GM12878 (cell line): Measurements from ENCODE around the gene DPY19L3. TPM values are rescaled to one million over a fixed set of nuclear protein-coding genes. Genes with fewer than 3 reads are reported as not detected.

Experiments used
- ATAC-seq: fragments of 200-7000 bp; cut with Tn5 transposase; 3 replicates; pipeline ENCODE4 v1.9.1; 2020; ENCODE audit warnings: mild to moderate bottlenecking, moderate library complexity
- BruUV-seq: library from RNA; stranded (reverse); fragments of 400-500 nt; replicated peaks from 2 replicates; lab custom pipeline; 2021; lab: Mats Ljungman, UMichigan
- CTCF ChIA-PET: fragments of 300-600 bp; sonication (Branson Sonifier 250); formaldehyde crosslinking; extraction: SDS; loops from one replicate; lab custom pipeline; 2021; ENCODE audit warnings: inconsistent platforms; lab: Yijun Ruan, JAX
- POLR2A ChIA-PET: fragments of 350-600 bp; formaldehyde crosslinking; extraction: SDS; loops from one replicate; lab custom pipeline; 2021; ENCODE audit warnings: inconsistent platforms; lab: Charles Lee
- RAD21 ChIA-PET: fragments of 300-600 bp; sonication (Branson Sonifier 250); formaldehyde crosslinking; loops from one replicate; lab custom pipeline; 2023; ENCODE audit warnings: antibody characterized with exemption; ENCODE audit not compliant: unreplicated experiment; lab: Charles Lee
- SMC1A ChIA-PET: fragments of 300-600 bp; sonication (Branson Sonifier 250); formaldehyde crosslinking; loops from one replicate; lab custom pipeline; 2023; ENCODE audit not compliant: unreplicated experiment, uncharacterized antibody; lab: Charles Lee
- DNase-seq: peaks from one replicate; pipeline ENCODE4 v3.0.0-alpha.2; 2011; ENCODE audit warnings: low read depth, low spot score
- FAIRE-seq: peaks from 3 replicates; lab custom pipeline; 2011; peaks lifted over from hg19 to GRCh38; lab: Jason Lieb, UNC
- H2AFZ ChIP-seq: 2 replicates; pipeline ENCODE4 v1.6.0; 2011; ENCODE audit warnings: low read depth, low read length, control low read depth; ENCODE audit not compliant: control insufficient read depth
- H3K27ac ChIP-seq: 2 replicates; pipeline ENCODE4 v1.5.1; 2011; ENCODE audit warnings: control low read depth; ENCODE audit not compliant: control insufficient read depth, insufficient read depth
- H3K27me3 ChIP-seq, 2 experiments: replicated peaks in 1 of 2; 2 replicates each; pipeline versions ENCODE4 v1.6.0 to v1.6.1; 2011; ENCODE audit warnings: low read length in 1 of 2; ENCODE audit not compliant: control insufficient read depth in 2 of 2, insufficient read depth in 2 of 2
- H3K36me3 ChIP-seq, 2 experiments: 2 replicates each; pipeline ENCODE4 v1.5.1; 2011; ENCODE audit warnings: low read length in 1 of 2; ENCODE audit not compliant: control insufficient read depth in 2 of 2, insufficient read depth in 2 of 2
- H3K4me1 ChIP-seq: 2 replicates; pipeline ENCODE4 v1.6.1; 2011; ENCODE audit warnings: mild to moderate bottlenecking, low read length, moderate library complexity, mixed read lengths; ENCODE audit not compliant: control insufficient read depth, insufficient read depth
- H3K4me2 ChIP-seq: 2 replicates; pipeline ENCODE4 v1.6.0; 2011; ENCODE audit warnings: control low read depth; ENCODE audit not compliant: control insufficient read depth, insufficient read depth
- H3K4me3 ChIP-seq: fragments of 200-600 bp; sonication (generic); 2 replicates; pipeline ENCODE4 v1.5.1; 2016
- H3K79me2 ChIP-seq: 2 replicates; pipeline ENCODE4 v1.6.0; 2011; ENCODE audit warnings: low read length; ENCODE audit not compliant: control insufficient read depth, insufficient read depth
- H3K9ac ChIP-seq: 2 replicates; pipeline ENCODE4 v1.8.0; 2011; ENCODE audit warnings: low read length, control low read depth, mixed read lengths; ENCODE audit not compliant: control insufficient read depth, insufficient read depth
- H3K9me3 ChIP-seq: replicated peaks from 3 replicates; pipeline ENCODE4 v1.5.1; 2011; ENCODE audit warnings: mild to moderate bottlenecking, low read length; ENCODE audit not compliant: control insufficient read depth, insufficient read depth
- H4K20me1 ChIP-seq: 2 replicates; pipeline ENCODE4 v1.6.0; 2011; ENCODE audit not compliant: control insufficient read depth, insufficient read depth
- BACH1 ChIP-seq: fragments of 450-650 bp; IDR thresholded peaks from 2 replicates; pipeline ENCODE4 v1.6.1; 2017; ENCODE audit warnings: mild to moderate bottlenecking, borderline replicate concordance
- CBX3 ChIP-seq: fragments of 200-600 bp; sonication (generic); IDR thresholded peaks from 2 replicates; pipeline ENCODE4 v1.6.1; 2016; ENCODE audit warnings: low read depth, borderline replicate concordance
- CBX5 ChIP-seq: sonication (generic); IDR thresholded peaks from 2 replicates; pipeline ENCODE4 v1.6.1; 2016; ENCODE audit warnings: low read depth, moderate library complexity, mild to moderate bottlenecking, inconsistent platforms
- CTCF ChIP-seq, 3 experiments: IDR thresholded peaks in 2 of 3; conservative IDR thresholded peaks in 1 of 3; 2 replicates each; pipeline ENCODE4 v1.5.1; 2011; ENCODE audit warnings: low read depth in 3 of 3, low read length in 3 of 3, mild to moderate bottlenecking in 3 of 3, control low read depth in 2 of 3, moderate library complexity in 2 of 3, inconsistent platforms in 1 of 3, mixed read lengths in 1 of 3; ENCODE audit not compliant: control insufficient read depth in 2 of 3, insufficient read depth in 1 of 3; ENCODE audit errors: extremely low read depth in 1 of 3
- EP300 ChIP-seq, 2 experiments: fragments of 150-350 bp in 1 of 2; IDR thresholded peaks; 2 replicates each; pipeline ENCODE4 v1.6.1; 2011 to 2012; ENCODE audit warnings: low read depth in 2 of 2, low read length in 2 of 2, borderline replicate concordance in 1 of 2, improper control_type of control experiment in 1 of 2, inconsistent platforms in 1 of 2; ENCODE audit not compliant: control insufficient read depth in 1 of 2
- HDAC6 ChIP-seq: fragments of 200-600 bp; sonication (generic); IDR thresholded peaks from one replicate; pipeline ENCODE4 v1.8.0; 2017; ENCODE audit warnings: antibody characterized with exemption; ENCODE audit not compliant: unreplicated experiment
- IKZF2 ChIP-seq, 2 experiments: fragments of 450-650 bp; IDR thresholded peaks; 2 replicates each; pipeline ENCODE4 v1.6.1; 2017; ENCODE audit warnings: mild to moderate bottlenecking in 2 of 2, moderate library complexity in 2 of 2
- MTA3 ChIP-seq: IDR thresholded peaks from 2 replicates; pipeline ENCODE4 v1.6.1; 2012; ENCODE audit warnings: low read length, inconsistent platforms, borderline replicate concordance
- MYB ChIP-seq: fragments of 150-350 bp; IDR thresholded peaks from 2 replicates; pipeline ENCODE4 v1.6.1; 2014; ENCODE audit warnings: mild to moderate bottlenecking, low read depth, low read length, borderline replicate concordance
- NFYA ChIP-seq: IDR thresholded peaks from 2 replicates; pipeline ENCODE4 v1.6.1; 2011; ENCODE audit warnings: low read depth, mild to moderate bottlenecking, low read length, improper control_type of control experiment, borderline replicate concordance
- NR2F1 ChIP-seq: fragments of 450-650 bp; conservative IDR thresholded peaks from 2 replicates; pipeline ENCODE4 v1.6.1; 2017; ENCODE audit warnings: mild to moderate bottlenecking
- RB1 ChIP-seq: fragments of 450-650 bp; formaldehyde crosslinking; IDR thresholded peaks from 2 replicates; pipeline ENCODE4 v1.6.1; 2017; ENCODE audit warnings: mild to moderate bottlenecking, borderline replicate concordance
- RELA ChIP-seq: fragments of 450-650 bp; IDR thresholded peaks from 2 replicates; pipeline ENCODE4 v1.8.0; 2014; ENCODE audit warnings: borderline replicate concordance; ENCODE audit not compliant: partially characterized antibody
- SMAD5 ChIP-seq: IDR thresholded peaks from 2 replicates; pipeline ENCODE4 v1.6.1; 2016; ENCODE audit warnings: antibody characterized with exemption, low read depth
- STAT1 ChIP-seq: fragments of 450-650 bp; conservative IDR thresholded peaks from 2 replicates; pipeline ENCODE4 v1.6.1; 2014; ENCODE audit warnings: antibody characterized with exemption, mild to moderate bottlenecking
- USF1 ChIP-seq: IDR thresholded peaks from 2 replicates; pipeline ENCODE4 v1.6.1; 2011; ENCODE audit warnings: borderline replicate concordance, low read depth, mild to moderate bottlenecking, moderate library complexity, mixed read lengths, low read length; ENCODE audit not compliant: insufficient read depth; ENCODE audit errors: extremely low read length
- ZBTB4 ChIP-seq: fragments of 450-650 bp; formaldehyde crosslinking; IDR thresholded peaks from 2 replicates; pipeline ENCODE4 v1.4.0; 2022; ENCODE audit warnings: mild to moderate bottlenecking, moderate library complexity
- ZNF622 ChIP-seq: fragments of 450-650 bp; IDR thresholded peaks from 2 replicates; pipeline ENCODE4 v1.6.1; 2017; ENCODE audit warnings: mild to moderate bottlenecking, inconsistent platforms
- ZZZ3 ChIP-seq: IDR thresholded peaks from 2 replicates; pipeline ENCODE4 v1.6.1; 2011; ENCODE audit warnings: low read depth; ENCODE audit not compliant: control insufficient read depth, insufficient read length
- WGBS: methylation state at CpG from one replicate; pipeline ENCODE4 v1.1.6; 2016; ENCODE audit warnings: low lambda C conversion rate; ENCODE audit not compliant: insufficient replicate concordance, insufficient coverage; ENCODE audit errors: missing lambda C conversion rate; 5-methylcytosine and 5-hydroxymethylcytosine counted together
- in situ Hi-C: fragments of 300-500 bp; cut with MboI; formaldehyde crosslinking; loops from 9 replicates; pipeline ENCODE4 v1.14.3; 2018; ENCODE audit warnings: mixed read lengths
- intact Hi-C: fragments of 100-400 bp; cut with micrococcal nuclease; formaldehyde crosslinking; loops from one replicate; pipeline ENCODE4 v1.14.2; 2022; ENCODE audit not compliant: unreplicated experiment
- polyA plus RNA-seq, 11 experiments: library from polyadenylated mRNA; depleted of rRNA in 4 of 11; unstranded in 6 of 11; stranded (reverse) in 5 of 11; fragments of >200 nt; fragmentation: Nextera tagmentation in 4 of 11; fragmentation: Illumina TruSeq in 1 of 11; extraction: Ambion mirVana in 4 of 11; extraction: Trizol in 1 of 11; gene quantifications; 1 replicate in 1 of 11; 2 replicates in 10 of 11; pipeline versions ENCODE4 v1.2.1 to v1.2.3, GENCODE V29; 2011 to 2016; ENCODE audit warnings: inconsistent platforms in 2 of 11, missing spikeins in 2 of 11, low read depth in 1 of 11
- total RNA-seq, 4 experiments: library from RNA; depleted of rRNA in 3 of 4; stranded (reverse); fragments of >200 nt in 3 of 4; fragmentation: Illumina TruSeq in 1 of 4; extraction: Trizol in 1 of 4; gene quantifications; 2 replicates each; pipeline versions ENCODE4 v1.2.1 to v1.2.3, GENCODE V29; 2013 to 2021

Gene DPY19L3
- total and polyA plus RNA-seq, 10 of the 15 experiments (the other 5 are each of a cell fraction or from before 2014, with no cell fraction given), result 2.5 to 30.2 (median 13.7) TPM

- DNase-seq (no peak), ATAC-seq (no peak), FAIRE-seq (no peak)
- no peak overlapping the region for H3K9ac ChIP-seq
- ChIA-PET SMC1A (no interaction called here), CTCF (no interaction called here), POLR2A (no interaction called here), RAD21 (no interaction called here)
- intact Hi-C loops, result no loop called here
- WGBS, result 0% methylated on average over 2 of the region's 2 CpGs
- H4K20me1 ChIP-seq, result no peaks in the 10 kb centered on the region
- H3K79me2 ChIP-seq, result no peaks in the 10 kb centered on the region
- H3K9me3 ChIP-seq, result no peaks in the 10 kb centered on the region; the same call in 1 of the 3 replicates
- no peaks in the 10 kb centered on the region for H3K36me3 ChIP-seq
- H3K4me3 ChIP-seq, result no peak overlapping the region
- no peak overlapping the region for H3K4me2 ChIP-seq
- in situ Hi-C loops, result no loop called here
- H3K4me1 ChIP-seq, result no peaks in the 10 kb centered on the region
- TF ChIP-seq NR2F1, result no peak
- TF ChIP-seq MYB, result no peak
- no peak for TF ChIP-seq SMAD5
- TF ChIP-seq EP300 (IDR thresholded peaks at IDR 0.05; ENCODE audit: borderline replicate concordance in 1 of 2, control insufficient read depth in 1 of 2, low read depth in 2 of 2, low read length in 2 of 2), result no peak
- TF ChIP-seq ZZZ3, result no peak
- TF ChIP-seq RELA, result no peak
- TF ChIP-seq MTA3, result no peak
- no peak for TF ChIP-seq CBX5
- no peak for TF ChIP-seq IKZF2 (IDR thresholded peaks at IDR 0.05)
- no peak for TF ChIP-seq CBX3
- TF ChIP-seq RB1, result no peak
- TF ChIP-seq CTCF (IDR thresholded peaks at IDR 0.05 in 2 of 3, conservative IDR thresholded peaks at IDR 0.05 in 1 of 3; ENCODE audit: control insufficient read depth in 2 of 3, extremely low read depth in 1 of 3, insufficient read depth in 1 of 3, low read depth in 3 of 3, low read length in 3 of 3), result no peak
- no peak for TF ChIP-seq HDAC6
- TF ChIP-seq STAT1, result no peak
- TF ChIP-seq NFYA, result no peak
- TF ChIP-seq BACH1, result no peak
- TF ChIP-seq ZNF622, result no peak
- TF ChIP-seq USF1, result no peak
- TF ChIP-seq ZBTB4 (CRISPR knock-in tag), result no peak
- no TSS peak for BruUV-seq
- H2AFZ ChIP-seq, result no peak overlapping the region
- no peak overlapping the region for H3K27ac ChIP-seq
- no peaks in the 10 kb centered on the region for H3K27me3 ChIP-seq
These were observed 125.2 kb downstream of the DPY19L3 start for GRCh38 chr19:32530773-32531172.
